Ectodermal cell (in vitro differentiated cells): ENCODE measurements around the gene ARSB. TPM values are rescaled to one million over a fixed set of nuclear protein-coding genes. Genes with fewer than 3 reads are reported as not detected.

Source experiments
- H3K27ac ChIP-seq: 2 replicates; pipeline ENCODE4 v1.7.0; 2013; ENCODE audit warnings: mild to moderate bottlenecking, low read depth, low read length; ENCODE audit not compliant: insufficient read depth, poor library complexity, severe bottlenecking
- H3K27me3 ChIP-seq: 2 replicates; pipeline ENCODE4 v1.7.0; 2013; ENCODE audit warnings: mild to moderate bottlenecking, low read length; ENCODE audit not compliant: insufficient read depth, control insufficient read depth, poor library complexity, severe bottlenecking
- H3K36me3 ChIP-seq: one replicate; pipeline ENCODE4 v1.7.0; 2013; ENCODE audit warnings: low read length; ENCODE audit not compliant: control insufficient read depth, insufficient read depth
- H3K4me1 ChIP-seq: one replicate; pipeline ENCODE4 v1.7.0; 2013; ENCODE audit warnings: low read length; ENCODE audit not compliant: control insufficient read depth, insufficient read depth
- H3K4me3 ChIP-seq: 2 replicates; pipeline ENCODE4 v1.7.0; 2013; ENCODE audit warnings: low read depth, low read length, control low read depth; ENCODE audit not compliant: insufficient read depth
- H3K9me3 ChIP-seq: 2 replicates; pipeline ENCODE4 v1.7.0; 2013; ENCODE audit warnings: mild to moderate bottlenecking, low read length, moderate library complexity; ENCODE audit not compliant: control insufficient read depth
- WGBS, 2 experiments: methylation state at CpG; one replicate each; pipeline ENCODE4 v1.1.7; 2013; ENCODE audit warnings: missing lambda C conversion rate in 2 of 2; 5-methylcytosine and 5-hydroxymethylcytosine counted together
- polyA plus RNA-seq, 4 experiments: library from polyadenylated mRNA; stranded (reverse); fragments of 50-300 nt; gene quantifications; one replicate each; pipeline ENCODE4 v1.2.3, GENCODE V29; 2013

ARSB gene
- polyA plus RNA-seq (2013, experiment 1 of 4): 23.2 TPM
- polyA plus RNA-seq (2013, experiment 2 of 4): 21.8 TPM
- polyA plus RNA-seq (2013, experiment 3 of 4): 14.7 TPM
- polyA plus RNA-seq (2013, experiment 4 of 4): 16.7 TPM

- Histone ChIP-seq H3K27me3 (peaks cover 4% of the 10 kb centered on the region), H3K9me3 (no peaks in the 10 kb centered on the region), H3K27ac (peak within 1 kb of the TSS; percentile 93), H3K4me1 (peaks cover 6% of the 10 kb centered on the region), H3K4me3 (peak within 1 kb of the TSS; percentile 74), H3K36me3 (no peaks in the 10 kb centered on the region)
- 1% methylated on average over 57 of the region's 57 CpGs for WGBS, 2 experiments
These were observed at the start of gene ARSB for GRCh38 chr5:78985116-78985724. TSS of gene ARSB (minus strand) at chr5:78985310. CDS start at chr5:78985248, 62 bp downstream.

GRCh38 chr5:79032782-79033181, 47.7 kb upstream of the ARSB start:
- WGBS, 2 experiments: 94 to 97% methylated on average over 5 of the region's 5 CpGs
- Histone ChIP-seq H3K36me3 (no peaks in the 10 kb centered on the region), H3K27me3 (no peaks in the 10 kb centered on the region), H3K9me3 (no peaks in the 10 kb centered on the region), H3K4me1 (no peaks in the 10 kb centered on the region), H3K27ac (no peak overlapping the region), H3K4me3 (no peak overlapping the region)

- no peaks in the 10 kb centered on the region for H3K36me3 ChIP-seq
- 95% methylated on average over 10 of the region's 10 CpGs for WGBS, 2 experiments
- H3K27ac ChIP-seq: no peak overlapping the region
- no peaks in the 10 kb centered on the region for H3K27me3 ChIP-seq
- no peaks in the 10 kb centered on the region for H3K9me3 ChIP-seq
- H3K4me1 ChIP-seq: no peaks in the 10 kb centered on the region
- no peak overlapping the region for H3K4me3 ChIP-seq
These were observed 47.1 kb upstream of the ARSB start for GRCh38 chr5:79032031-79032695.

- Histone ChIP-seq H3K36me3 (no peaks in the 10 kb centered on the region), H3K4me1 (no peaks in the 10 kb centered on the region), H3K27me3 (no peaks in the 10 kb centered on the region), H3K27ac (no peak overlapping the region), H3K9me3 (no peaks in the 10 kb centered on the region), H3K4me3 (no peak overlapping the region)
- WGBS, 2 experiments: 88 to 92% methylated on average over 1 of the region's 1 CpG
These were observed 46.4 kb upstream of the ARSB start for GRCh38 chr5:79031485-79031867.

GRCh38 chr5:79030663-79031484, 45.8 kb upstream of the ARSB start:
- H3K27ac ChIP-seq: no peak overlapping the region
- WGBS, 2 experiments: 93 to 95% methylated on average over 11 of the region's 11 CpGs
- H3K9me3 ChIP-seq: no peaks in the 10 kb centered on the region
- H3K27me3 ChIP-seq: no peaks in the 10 kb centered on the region
- no peaks in the 10 kb centered on the region for H3K4me1 ChIP-seq
- H3K4me3 ChIP-seq: no peak overlapping the region
- no peaks in the 10 kb centered on the region for H3K36me3 ChIP-seq

GRCh38 chr5:79025054-79025472, 40.0 kb upstream of the ARSB start:
- Histone ChIP-seq H3K27me3 (no peaks in the 10 kb centered on the region), H3K4me3 (no peak overlapping the region), H3K36me3 (no peaks in the 10 kb centered on the region), H3K9me3 (no peaks in the 10 kb centered on the region), H3K4me1 (peaks cover 15% of the 10 kb centered on the region), H3K27ac (no peak overlapping the region)
- WGBS, 2 experiments: 10 to 11% methylated on average over 13 of the region's 13 CpGs

GRCh38 chr5:79023947-79024346, 38.8 kb upstream of the ARSB start:
- no peak overlapping the region for H3K27ac ChIP-seq
- no peaks in the 10 kb centered on the region for H3K27me3 ChIP-seq
- 83 to 91% methylated on average over 1 of the region's 1 CpG for WGBS, 2 experiments
- H3K9me3 ChIP-seq: no peaks in the 10 kb centered on the region
- peaks cover 15% of the 10 kb centered on the region for H3K4me1 ChIP-seq
- no peak overlapping the region for H3K4me3 ChIP-seq
- no peaks in the 10 kb centered on the region for H3K36me3 ChIP-seq

- Histone ChIP-seq H3K36me3 (no peaks in the 10 kb centered on the region), H3K27me3 (no peaks in the 10 kb centered on the region), H3K4me1 (peaks cover 15% of the 10 kb centered on the region), H3K27ac (no peak overlapping the region), H3K4me3 (no peak overlapping the region), H3K9me3 (no peaks in the 10 kb centered on the region)
- WGBS, 2 experiments: 88 to 89% methylated on average over 1 of the region's 1 CpG
These were observed 38.2 kb upstream of the ARSB start for GRCh38 chr5:79023348-79023747.

- H3K4me3 ChIP-seq: no peak overlapping the region
- peaks cover 15% of the 10 kb centered on the region for H3K4me1 ChIP-seq
- no peaks in the 10 kb centered on the region for H3K27me3 ChIP-seq
- H3K27ac ChIP-seq: no peak overlapping the region
- no peaks in the 10 kb centered on the region for H3K9me3 ChIP-seq
- no peaks in the 10 kb centered on the region for H3K36me3 ChIP-seq
- 91 to 97% methylated on average over 1 of the region's 2 CpGs for WGBS, 2 experiments
These were observed 37.7 kb upstream of the ARSB start for GRCh38 chr5:79022771-79023170.

- peaks cover 15% of the 10 kb centered on the region for H3K4me1 ChIP-seq
- no peak overlapping the region for H3K4me3 ChIP-seq
- H3K27ac ChIP-seq: no peak overlapping the region
- 41 to 54% methylated on average over 4 of the region's 4 CpGs for WGBS, 2 experiments
- no peaks in the 10 kb centered on the region for H3K36me3 ChIP-seq
- no peaks in the 10 kb centered on the region for H3K9me3 ChIP-seq
- no peaks in the 10 kb centered on the region for H3K27me3 ChIP-seq
These were observed 36.6 kb upstream of the ARSB start for GRCh38 chr5:79021753-79022152.
